GM13977 (cell line): ENCODE measurements around the gene TMEM120B.
"Not testable (repeated sequence)": the region's sequence is repeated elsewhere in the genome, so short reads cannot be mapped to it uniquely, and the experiment has no call there.

Source experiments
- DNase-seq: peaks from one replicate; pipeline ENCODE4 v3.0.0; 2012; ENCODE audit warnings: low spot score
- CTCF ChIP-seq: IDR thresholded peaks from 2 replicates; pipeline ENCODE4 v1.5.1; 2012; ENCODE audit warnings: mild to moderate bottlenecking, control low read depth; ENCODE audit not compliant: insufficient read depth; ENCODE audit errors: extremely low read depth, missing control alignments
- in situ Hi-C: fragments of 300-500 bp; cut with MboI; formaldehyde crosslinking; loops from one replicate; pipeline ENCODE4 v1.12.0; 2022; ENCODE audit warnings: low sequenced_read_pairs, low pct_unique_long_range_greater_than_20kb, mixed read lengths, inconsistent platforms; ENCODE audit not compliant: unreplicated experiment

The TMEM120B gene

GRCh38 chr12:121751034-121751433 is 38.5 kb downstream of the TMEM120B start:
- DNase-seq = no peak
- in situ Hi-C loops = no loop called here
- TF ChIP-seq CTCF = no peak

- no peak for TF ChIP-seq CTCF
- in situ Hi-C loops = no loop called here
- DNase-seq = no peak
Observed at GRCh38 chr12:121751749-121752351, 39.3 kb downstream of the TMEM120B start.

- no peak for TF ChIP-seq CTCF
- no peak for DNase-seq
- in situ Hi-C loops = no loop called here
Observed at GRCh38 chr12:121753844-121754264, 41.3 kb downstream of the TMEM120B start.

- no peak for TF ChIP-seq CTCF
- DNase-seq = no peak
- in situ Hi-C loops = no loop called here
Observed at GRCh38 chr12:121754836-121755235, 42.3 kb downstream of the TMEM120B start.

GRCh38 chr12:121755591-121755990 is 43.0 kb downstream of the TMEM120B start:
- no peak for DNase-seq
- in situ Hi-C loops = no loop called here
- no peak for TF ChIP-seq CTCF

- DNase-seq, in situ Hi-C loops: not testable (repeated sequence)
Observed at GRCh38 chr12:121758536-121758935, 46.0 kb downstream of the TMEM120B start.

GRCh38 chr12:121762269-121762668 is 49.7 kb downstream of the TMEM120B start:
- TF ChIP-seq CTCF = no peak
- in situ Hi-C loops = no loop called here

More at GRCh38 chr12:121762269-121762668, 49.7 kb downstream of the TMEM120B start:
- no peak for DNase-seq
